ENCODE results near the gene SYTL4.

- TF ChIP-seq, protein P1, sequence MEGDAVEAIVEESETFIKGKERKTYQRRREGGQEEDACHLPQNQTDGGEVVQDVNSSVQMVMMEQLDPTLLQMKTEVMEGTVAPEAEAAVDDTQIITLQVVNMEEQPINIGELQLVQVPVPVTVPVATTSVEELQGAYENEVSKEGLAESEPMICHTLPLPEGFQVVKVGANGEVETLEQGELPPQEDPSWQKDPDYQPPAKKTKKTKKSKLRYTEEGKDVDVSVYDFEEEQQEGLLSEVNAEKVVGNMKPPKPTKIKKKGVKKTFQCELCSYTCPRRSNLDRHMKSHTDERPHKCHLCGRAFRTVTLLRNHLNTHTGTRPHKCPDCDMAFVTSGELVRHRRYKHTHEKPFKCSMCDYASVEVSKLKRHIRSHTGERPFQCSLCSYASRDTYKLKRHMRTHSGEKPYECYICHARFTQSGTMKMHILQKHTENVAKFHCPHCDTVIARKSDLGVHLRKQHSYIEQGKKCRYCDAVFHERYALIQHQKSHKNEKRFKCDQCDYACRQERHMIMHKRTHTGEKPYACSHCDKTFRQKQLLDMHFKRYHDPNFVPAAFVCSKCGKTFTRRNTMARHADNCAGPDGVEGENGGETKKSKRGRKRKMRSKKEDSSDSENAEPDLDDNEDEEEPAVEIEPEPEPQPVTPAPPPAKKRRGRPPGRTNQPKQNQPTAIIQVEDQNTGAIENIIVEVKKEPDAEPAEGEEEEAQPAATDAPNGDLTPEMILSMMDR (IDR thresholded peaks at IDR 0.05): no peak
- no peak for TF ChIP-seq POLR2A (IDR thresholded peaks at IDR 0.05)
Measured at GRCh38 chrX:100680756-100681155, 51.2 kb downstream of the SYTL4 start.

Data from esophagus squamous epithelium (tissue), 4 donors.